SK-N-SH (cell line): ENCODE measurements around the gene PRRC2B.

Experiments used
- EZH2phosphoT487 ChIP-seq: fragments of 200-600 bp; sonication (generic); IDR thresholded peaks from 2 replicates; pipeline ENCODE4 v1.6.1; 2017; ENCODE audit warnings: low read depth, mixed run types, mild to moderate bottlenecking, antibody characterized with exemption, moderate library complexity, borderline replicate concordance
- RXRA ChIP-seq: IDR thresholded peaks from 2 replicates; pipeline ENCODE4 v1.4.0; 2012; ENCODE audit warnings: low read depth, mild to moderate bottlenecking, borderline replicate concordance
- SMC3 ChIP-seq: IDR thresholded peaks from 2 replicates; pipeline ENCODE4 v1.6.1; 2012; ENCODE audit warnings: low read depth, low read length, improper control_type of control experiment
- TF ChIP-seq, protein P1 (sequence below): fragments of 200-600 bp; sonication (generic); IDR thresholded peaks from 2 replicates; pipeline ENCODE4 v1.6.1; 2017; ENCODE audit warnings: antibody characterized with exemption, mild to moderate bottlenecking, moderate library complexity
- TF ChIP-seq, protein P2 (sequence below): IDR thresholded peaks from 2 replicates; pipeline ENCODE4 v1.4.0; 2012; ENCODE audit warnings: low read depth

DNA sequence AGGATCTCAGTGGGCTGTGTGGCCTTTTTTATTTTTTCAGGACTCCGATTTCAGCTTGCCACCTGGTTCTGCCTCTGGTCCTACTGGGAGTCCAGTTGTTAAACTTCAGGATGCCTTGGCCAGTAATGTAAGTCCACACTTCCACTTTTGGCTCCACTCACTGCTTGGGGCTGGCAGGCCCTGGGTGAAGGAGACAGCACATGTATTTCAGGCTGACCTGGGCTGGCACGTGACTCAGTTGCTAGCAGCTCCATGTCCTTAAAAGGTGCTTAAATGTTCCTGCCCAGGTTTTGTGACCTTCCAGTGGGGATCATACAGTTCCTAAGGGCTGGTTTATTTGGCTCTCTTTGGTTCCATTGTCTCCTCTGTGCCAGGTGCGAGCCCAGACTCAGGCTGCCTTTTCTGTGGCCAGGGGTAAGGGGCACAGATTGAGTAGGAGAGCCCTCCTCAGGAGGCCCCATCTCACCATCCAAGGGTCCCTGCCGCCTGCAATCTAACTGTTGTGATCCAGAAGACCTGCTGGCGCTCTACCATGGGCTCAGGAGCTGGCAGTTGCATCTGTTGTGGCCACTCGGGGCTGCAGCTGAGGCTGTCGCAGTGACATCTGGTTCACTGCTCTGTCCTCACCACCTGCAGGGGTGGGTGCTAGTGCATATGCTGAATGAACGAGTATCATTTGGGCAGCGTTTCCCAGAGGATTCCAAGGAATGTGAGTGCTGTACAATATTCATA lies 89.6 kb downstream of the PRRC2B start:
- TF ChIP-seq, protein P1, sequence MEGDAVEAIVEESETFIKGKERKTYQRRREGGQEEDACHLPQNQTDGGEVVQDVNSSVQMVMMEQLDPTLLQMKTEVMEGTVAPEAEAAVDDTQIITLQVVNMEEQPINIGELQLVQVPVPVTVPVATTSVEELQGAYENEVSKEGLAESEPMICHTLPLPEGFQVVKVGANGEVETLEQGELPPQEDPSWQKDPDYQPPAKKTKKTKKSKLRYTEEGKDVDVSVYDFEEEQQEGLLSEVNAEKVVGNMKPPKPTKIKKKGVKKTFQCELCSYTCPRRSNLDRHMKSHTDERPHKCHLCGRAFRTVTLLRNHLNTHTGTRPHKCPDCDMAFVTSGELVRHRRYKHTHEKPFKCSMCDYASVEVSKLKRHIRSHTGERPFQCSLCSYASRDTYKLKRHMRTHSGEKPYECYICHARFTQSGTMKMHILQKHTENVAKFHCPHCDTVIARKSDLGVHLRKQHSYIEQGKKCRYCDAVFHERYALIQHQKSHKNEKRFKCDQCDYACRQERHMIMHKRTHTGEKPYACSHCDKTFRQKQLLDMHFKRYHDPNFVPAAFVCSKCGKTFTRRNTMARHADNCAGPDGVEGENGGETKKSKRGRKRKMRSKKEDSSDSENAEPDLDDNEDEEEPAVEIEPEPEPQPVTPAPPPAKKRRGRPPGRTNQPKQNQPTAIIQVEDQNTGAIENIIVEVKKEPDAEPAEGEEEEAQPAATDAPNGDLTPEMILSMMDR: no peak
- TF ChIP-seq EZH2phosphoT487 (no peak), SMC3 (no peak), RXRA (no peak)
- TF ChIP-seq, protein P2, sequence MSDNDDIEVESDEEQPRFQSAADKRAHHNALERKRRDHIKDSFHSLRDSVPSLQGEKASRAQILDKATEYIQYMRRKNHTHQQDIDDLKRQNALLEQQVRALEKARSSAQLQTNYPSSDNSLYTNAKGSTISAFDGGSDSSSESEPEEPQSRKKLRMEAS: no peak
